Esophagus squamous epithelium (tissue), 4 donors: ENCODE results near the gene ODC1.

Experiments used
- POLR2A ChIP-seq, 4 donors: fragments of 450-650 bp; IDR thresholded peaks; one replicate each; pipeline ENCODE4 v1.6.1; 2017; ENCODE audit warnings: antibody characterized with exemption in 4 of 4, mild to moderate bottlenecking in 4 of 4, moderate library complexity in 3 of 4
- TF ChIP-seq, protein P1 (sequence below), 6 experiments: fragments of 450-650 bp in 4 of 6; fragments of 200-600 bp in 2 of 6; sonication (generic) in 2 of 6; IDR thresholded peaks; one replicate each; pipeline ENCODE4 v1.5.1; 2016 to 2019; ENCODE audit warnings: antibody characterized with exemption in 6 of 6, mild to moderate bottlenecking in 4 of 6, moderate library complexity in 4 of 6

DNA sequence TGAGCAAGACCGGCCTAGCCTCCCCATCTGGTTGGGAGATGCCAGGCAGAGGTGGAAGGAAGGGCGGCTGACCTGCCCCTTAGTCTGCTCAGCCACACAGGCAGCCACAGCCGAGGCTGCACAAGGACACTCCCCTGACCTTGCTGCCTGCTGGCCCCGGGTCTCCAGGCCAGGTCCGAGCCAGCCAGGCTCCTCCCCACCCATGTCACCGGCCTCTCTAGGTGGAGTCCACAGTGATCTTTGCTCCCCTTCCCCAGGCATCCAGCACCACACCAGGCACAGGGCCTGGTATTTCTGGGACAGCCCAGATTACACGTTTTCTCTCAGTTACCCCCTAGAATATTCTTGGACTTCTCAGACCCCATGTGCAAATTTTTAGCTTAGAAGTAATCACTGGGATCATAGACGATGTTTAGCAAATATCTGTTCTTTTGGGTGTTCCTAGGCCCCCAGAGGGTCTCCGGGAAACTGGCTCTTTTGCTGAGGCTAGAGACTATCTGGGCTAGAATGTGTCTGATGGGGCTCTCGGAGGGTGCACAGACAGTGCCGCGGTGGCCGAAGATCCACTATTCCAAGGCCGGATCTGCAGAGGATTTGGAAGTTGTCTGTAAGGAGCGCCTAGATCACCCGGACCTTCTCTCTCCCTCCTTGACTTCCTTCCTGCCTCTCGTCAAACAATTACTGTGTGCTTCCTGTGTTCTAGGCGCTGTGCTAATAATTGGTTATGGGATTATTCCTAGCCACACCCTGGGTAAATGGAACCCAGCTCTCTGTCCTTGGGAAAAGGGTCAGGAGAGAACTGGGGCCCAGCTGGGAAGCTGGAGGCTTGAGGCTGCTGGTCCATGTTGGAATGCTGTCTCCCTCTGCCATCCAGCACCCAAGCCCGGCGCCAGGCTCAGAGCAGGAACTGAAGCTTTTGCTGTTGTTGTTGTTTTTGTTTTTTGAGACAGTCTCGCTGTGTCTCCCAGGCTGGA, 46.9 kb downstream of the ODC1 start:
- TF ChIP-seq, protein P1, sequence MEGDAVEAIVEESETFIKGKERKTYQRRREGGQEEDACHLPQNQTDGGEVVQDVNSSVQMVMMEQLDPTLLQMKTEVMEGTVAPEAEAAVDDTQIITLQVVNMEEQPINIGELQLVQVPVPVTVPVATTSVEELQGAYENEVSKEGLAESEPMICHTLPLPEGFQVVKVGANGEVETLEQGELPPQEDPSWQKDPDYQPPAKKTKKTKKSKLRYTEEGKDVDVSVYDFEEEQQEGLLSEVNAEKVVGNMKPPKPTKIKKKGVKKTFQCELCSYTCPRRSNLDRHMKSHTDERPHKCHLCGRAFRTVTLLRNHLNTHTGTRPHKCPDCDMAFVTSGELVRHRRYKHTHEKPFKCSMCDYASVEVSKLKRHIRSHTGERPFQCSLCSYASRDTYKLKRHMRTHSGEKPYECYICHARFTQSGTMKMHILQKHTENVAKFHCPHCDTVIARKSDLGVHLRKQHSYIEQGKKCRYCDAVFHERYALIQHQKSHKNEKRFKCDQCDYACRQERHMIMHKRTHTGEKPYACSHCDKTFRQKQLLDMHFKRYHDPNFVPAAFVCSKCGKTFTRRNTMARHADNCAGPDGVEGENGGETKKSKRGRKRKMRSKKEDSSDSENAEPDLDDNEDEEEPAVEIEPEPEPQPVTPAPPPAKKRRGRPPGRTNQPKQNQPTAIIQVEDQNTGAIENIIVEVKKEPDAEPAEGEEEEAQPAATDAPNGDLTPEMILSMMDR (IDR thresholded peaks at IDR 0.05) = no peak
- TF ChIP-seq POLR2A (IDR thresholded peaks at IDR 0.05) = no peak
